Loucy (cell line): ENCODE results near the gene ADAMTS15.

Experiments used
- EZH2phosphoT487 ChIP-seq: fragments of 200-600 bp; IDR thresholded peaks from 2 replicates; pipeline ENCODE4 v1.6.1; 2018; ENCODE audit warnings: antibody characterized with exemption, mild to moderate bottlenecking, moderate library complexity, borderline replicate concordance
- TF ChIP-seq, protein P1 (sequence below): fragments of 200-600 bp; sonication (generic); conservative IDR thresholded peaks from 2 replicates; pipeline ENCODE4 v1.5.1; 2014; ENCODE audit warnings: mild to moderate bottlenecking, antibody characterized with exemption, low read length

DNA sequence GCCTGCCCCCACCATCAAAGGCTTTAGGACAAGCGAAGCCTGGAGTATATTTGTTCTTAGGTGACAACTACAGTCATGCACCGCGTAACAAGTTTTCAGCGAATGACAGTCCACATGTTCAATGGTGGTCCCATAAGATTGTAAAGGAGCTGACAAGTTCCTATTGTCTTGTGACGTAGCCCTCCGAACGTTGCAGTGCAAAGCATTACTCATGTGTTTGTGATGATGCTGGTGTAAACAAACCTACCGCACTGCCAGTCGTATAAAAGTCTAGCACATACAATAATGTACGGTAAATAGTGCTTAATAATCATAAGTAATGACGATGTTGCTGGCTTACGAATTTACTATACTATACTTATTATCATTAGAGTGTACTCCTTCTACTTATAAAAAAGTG lies 41.3 kb downstream of the ADAMTS15 start:
- TF ChIP-seq, protein P1, sequence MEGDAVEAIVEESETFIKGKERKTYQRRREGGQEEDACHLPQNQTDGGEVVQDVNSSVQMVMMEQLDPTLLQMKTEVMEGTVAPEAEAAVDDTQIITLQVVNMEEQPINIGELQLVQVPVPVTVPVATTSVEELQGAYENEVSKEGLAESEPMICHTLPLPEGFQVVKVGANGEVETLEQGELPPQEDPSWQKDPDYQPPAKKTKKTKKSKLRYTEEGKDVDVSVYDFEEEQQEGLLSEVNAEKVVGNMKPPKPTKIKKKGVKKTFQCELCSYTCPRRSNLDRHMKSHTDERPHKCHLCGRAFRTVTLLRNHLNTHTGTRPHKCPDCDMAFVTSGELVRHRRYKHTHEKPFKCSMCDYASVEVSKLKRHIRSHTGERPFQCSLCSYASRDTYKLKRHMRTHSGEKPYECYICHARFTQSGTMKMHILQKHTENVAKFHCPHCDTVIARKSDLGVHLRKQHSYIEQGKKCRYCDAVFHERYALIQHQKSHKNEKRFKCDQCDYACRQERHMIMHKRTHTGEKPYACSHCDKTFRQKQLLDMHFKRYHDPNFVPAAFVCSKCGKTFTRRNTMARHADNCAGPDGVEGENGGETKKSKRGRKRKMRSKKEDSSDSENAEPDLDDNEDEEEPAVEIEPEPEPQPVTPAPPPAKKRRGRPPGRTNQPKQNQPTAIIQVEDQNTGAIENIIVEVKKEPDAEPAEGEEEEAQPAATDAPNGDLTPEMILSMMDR: no peak
- no peak for TF ChIP-seq EZH2phosphoT487
